Esophagus squamous epithelium (tissue), 5 donors: ENCODE results near the gene HNRNPH1. TPM values are rescaled to one million over a fixed set of nuclear protein-coding genes. Genes with fewer than 3 reads are reported as not detected.
"Not testable (repeated sequence)": the region's sequence is repeated elsewhere in the genome, so short reads cannot be mapped to it uniquely, and the experiment has no call there.

Source experiments
- DNase-seq: peaks from one replicate; lab custom pipeline; 2025; lab: John Stamatoyannopoulos, UW
- H3K27ac ChIP-seq, 4 donors: fragments of 200-600 bp; sonication (generic); one replicate each; pipeline ENCODE4 v1.5.1; 2016 to 2019; ENCODE audit warnings: mild to moderate bottlenecking in 1 of 4
- H3K27me3 ChIP-seq, 4 donors: fragments of 200-600 bp; sonication (generic); 1 replicate in 3 of 4; 2 replicates in 1 of 4; pipeline versions ENCODE4 v1.5.1 to v1.6.0; 2017 to 2021; ENCODE audit warnings: antibody characterized with exemption in 1 of 4
- H3K36me3 ChIP-seq, 3 donors: fragments of 200-600 bp; sonication (generic); one replicate each; pipeline ENCODE4 v1.5.1; 2016 to 2019
- H3K4me1 ChIP-seq, 3 donors: fragments of 200-600 bp; sonication (generic); one replicate each; pipeline ENCODE4 v1.5.1; 2017 to 2019
- H3K4me3 ChIP-seq, 4 donors: fragments of 200-600 bp; sonication (generic); 1 replicate in 3 of 4; 2 replicates in 1 of 4; pipeline ENCODE4 v1.5.1; 2016 to 2019; ENCODE audit warnings: mild to moderate bottlenecking in 2 of 4, moderate library complexity in 1 of 4
- H3K9me3 ChIP-seq, 3 donors: fragments of 200-600 bp; sonication (generic); one replicate each; pipeline ENCODE4 v1.5.1; 2016 to 2019
- POLR2A ChIP-seq, 4 donors: fragments of 450-650 bp; IDR thresholded peaks; one replicate each; pipeline ENCODE4 v1.6.1; 2017; ENCODE audit warnings: antibody characterized with exemption in 4 of 4, mild to moderate bottlenecking in 4 of 4, moderate library complexity in 3 of 4
- WGBS, 2 donors: methylation state at CpG; one replicate each; pipeline ENCODE4 v1.1.5; 2018; 5-methylcytosine and 5-hydroxymethylcytosine counted together
- intact Hi-C: fragments of 100-400 bp; cut with DNase I; formaldehyde crosslinking; loops from one replicate; pipeline ENCODE4 v1.15.0; 2022
- total RNA-seq, 4 donors: library from RNA; depleted of rRNA; stranded (reverse); fragments of >200 nt; gene quantifications; one replicate each; pipeline ENCODE4 v1.1.0, GENCODE V29; 2016
- TF ChIP-seq, protein P1 (sequence below), 6 experiments: fragments of 450-650 bp in 4 of 6; fragments of 200-600 bp in 2 of 6; sonication (generic) in 2 of 6; IDR thresholded peaks; one replicate each; pipeline ENCODE4 v1.5.1; 2016 to 2019; ENCODE audit warnings: antibody characterized with exemption in 6 of 6, mild to moderate bottlenecking in 4 of 6, moderate library complexity in 4 of 6
- donor health status: DM: yes; HTN: yes; CAD: no.

HNRNPH1 gene
- total RNA-seq, 4 donors from 2014 or later, result 209 to 645 (median 383) TPM

- TF ChIP-seq, protein P1, sequence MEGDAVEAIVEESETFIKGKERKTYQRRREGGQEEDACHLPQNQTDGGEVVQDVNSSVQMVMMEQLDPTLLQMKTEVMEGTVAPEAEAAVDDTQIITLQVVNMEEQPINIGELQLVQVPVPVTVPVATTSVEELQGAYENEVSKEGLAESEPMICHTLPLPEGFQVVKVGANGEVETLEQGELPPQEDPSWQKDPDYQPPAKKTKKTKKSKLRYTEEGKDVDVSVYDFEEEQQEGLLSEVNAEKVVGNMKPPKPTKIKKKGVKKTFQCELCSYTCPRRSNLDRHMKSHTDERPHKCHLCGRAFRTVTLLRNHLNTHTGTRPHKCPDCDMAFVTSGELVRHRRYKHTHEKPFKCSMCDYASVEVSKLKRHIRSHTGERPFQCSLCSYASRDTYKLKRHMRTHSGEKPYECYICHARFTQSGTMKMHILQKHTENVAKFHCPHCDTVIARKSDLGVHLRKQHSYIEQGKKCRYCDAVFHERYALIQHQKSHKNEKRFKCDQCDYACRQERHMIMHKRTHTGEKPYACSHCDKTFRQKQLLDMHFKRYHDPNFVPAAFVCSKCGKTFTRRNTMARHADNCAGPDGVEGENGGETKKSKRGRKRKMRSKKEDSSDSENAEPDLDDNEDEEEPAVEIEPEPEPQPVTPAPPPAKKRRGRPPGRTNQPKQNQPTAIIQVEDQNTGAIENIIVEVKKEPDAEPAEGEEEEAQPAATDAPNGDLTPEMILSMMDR (IDR thresholded peaks at IDR 0.05), result no peak
- no peak for TF ChIP-seq POLR2A (IDR thresholded peaks at IDR 0.05)
- no peak overlapping the region for H3K4me3 ChIP-seq
- no peaks in the 10 kb centered on the region for H3K4me1 ChIP-seq
- intact Hi-C loops, result no loop called here
- WGBS, 2 donors, result 84% methylated on average over 5 to 6 of the region's 9 CpGs
- H3K27ac ChIP-seq, result no peak overlapping the region
- no peaks in the 10 kb centered on the region for H3K36me3 ChIP-seq
- no peaks in the 10 kb centered on the region for H3K27me3 ChIP-seq
- H3K9me3 ChIP-seq, result no peaks in the 10 kb centered on the region
- no peak for DNase-seq
Observed at GRCh38 chr5:179648410-179648809, 24.9 kb upstream of the HNRNPH1 start.

GRCh38 chr5:179644766-179645165, 21.3 kb upstream of the HNRNPH1 start:
- H3K4me3 ChIP-seq, H3K9me3 ChIP-seq, H3K27ac ChIP-seq, H3K36me3 ChIP-seq, H3K27me3 ChIP-seq, intact Hi-C loops, H3K4me1 ChIP-seq, DNase-seq: not testable (repeated sequence)
- 79 to 96% methylated on average over 3 to 4 of the region's 5 CpGs for WGBS, 2 donors

- H3K36me3 ChIP-seq, H3K9me3 ChIP-seq, H3K4me3 ChIP-seq, intact Hi-C loops, DNase-seq, H3K27ac ChIP-seq, H3K27me3 ChIP-seq: not testable (repeated sequence)
- 81 to 83% methylated on average over 7 to 8 of the region's 16 CpGs for WGBS, 2 donors
- peaks cover 0 to 16% (median 1%) of the 10 kb centered on the region in 3 donors for H3K4me1 ChIP-seq
Observed at GRCh38 chr5:179643141-179643920, 19.9 kb upstream of the HNRNPH1 start.

GRCh38 chr5:179642626-179643025, 19.2 kb upstream of the HNRNPH1 start:
- H3K36me3 ChIP-seq, H3K9me3 ChIP-seq, H3K27me3 ChIP-seq, intact Hi-C loops, H3K27ac ChIP-seq, DNase-seq, H3K4me3 ChIP-seq: not testable (repeated sequence)
- H3K4me1 ChIP-seq, result peaks cover 0 to 23% (median 4%) of the 10 kb centered on the region in 3 donors
- 72 to 89% methylated on average over 5 to 12 of the region's 17 CpGs for WGBS, 2 donors

- DNase-seq, H3K36me3 ChIP-seq, H3K9me3 ChIP-seq, intact Hi-C loops, H3K27ac ChIP-seq, H3K4me3 ChIP-seq, H3K27me3 ChIP-seq: not testable (repeated sequence)
- WGBS, 2 donors, result no CpG with 5 or more reads among the region's 4 CpGs
- peaks cover 0 to 30% (median 4%) of the 10 kb centered on the region in 3 donors for H3K4me1 ChIP-seq
Observed at GRCh38 chr5:179641745-179642144, 18.3 kb upstream of the HNRNPH1 start.

DNA sequence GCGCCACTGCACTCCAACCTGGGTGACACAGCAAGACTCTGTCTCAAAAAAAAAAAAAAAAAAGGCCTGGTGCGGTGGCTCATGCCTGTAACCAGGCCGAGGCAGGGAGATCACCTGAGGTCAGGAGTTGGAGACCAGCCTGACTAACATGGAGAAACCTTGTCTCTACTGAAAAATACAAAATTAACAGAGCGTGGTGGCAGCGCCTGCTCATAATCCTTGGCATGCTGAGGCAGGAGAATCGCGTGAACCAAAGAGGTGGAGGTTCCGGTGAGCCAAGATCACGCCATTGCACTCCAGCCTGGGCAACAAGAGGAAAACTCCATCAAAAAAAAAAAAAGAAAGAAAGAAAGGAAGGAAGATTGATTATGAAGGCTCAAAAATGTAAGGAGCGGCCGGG, 15.8 kb upstream of the HNRNPH1 start:
- H3K36me3 ChIP-seq, H3K9me3 ChIP-seq, H3K4me3 ChIP-seq, H3K27me3 ChIP-seq, intact Hi-C loops, DNase-seq: not testable (repeated sequence)
- WGBS, 2 donors, result 44 to 47% methylated on average over 11 of the region's 11 CpGs
- peak overlapping the region in 3 of 4 donors; percentile 62 to 79 (median 63) for H3K27ac ChIP-seq
- H3K4me1 ChIP-seq, result peaks cover 0 to 30% (median 4%) of the 10 kb centered on the region in 3 donors

- H3K36me3 ChIP-seq, H3K27me3 ChIP-seq, DNase-seq, H3K9me3 ChIP-seq, intact Hi-C loops: not testable (repeated sequence)
- Histone ChIP-seq H3K4me1 (peaks cover 5 to 31% (median 8%) of the 10 kb centered on the region in 3 donors), H3K27ac (peak overlapping the region in 1 of 4 donors; percentile 39), H3K4me3 (peak overlapping the region in 1 of 4 donors; percentile 22)
- no CpG with 5 or more reads among the region's 49 CpGs for WGBS, 2 donors
Observed at GRCh38 chr5:179634370-179635172, 11.1 kb upstream of the HNRNPH1 start.

- H3K9me3 ChIP-seq, H3K27me3 ChIP-seq, intact Hi-C loops, DNase-seq, H3K36me3 ChIP-seq: not testable (repeated sequence)
- Histone ChIP-seq H3K4me1 (peaks cover 5 to 23% (median 8%) of the 10 kb centered on the region in 3 donors), H3K27ac (peak overlapping the region in 1 of 4 donors; percentile 39), H3K4me3 (peak overlapping the region; percentile 12 to 57 (median 33))
- WGBS, 2 donors, result 38 to 41% methylated on average over 19 to 21 of the region's 38 CpGs
Observed at GRCh38 chr5:179633501-179634369, 10.3 kb upstream of the HNRNPH1 start.
